Measurements from ENCODE around the gene STK11.

STK11 gene

DNA sequence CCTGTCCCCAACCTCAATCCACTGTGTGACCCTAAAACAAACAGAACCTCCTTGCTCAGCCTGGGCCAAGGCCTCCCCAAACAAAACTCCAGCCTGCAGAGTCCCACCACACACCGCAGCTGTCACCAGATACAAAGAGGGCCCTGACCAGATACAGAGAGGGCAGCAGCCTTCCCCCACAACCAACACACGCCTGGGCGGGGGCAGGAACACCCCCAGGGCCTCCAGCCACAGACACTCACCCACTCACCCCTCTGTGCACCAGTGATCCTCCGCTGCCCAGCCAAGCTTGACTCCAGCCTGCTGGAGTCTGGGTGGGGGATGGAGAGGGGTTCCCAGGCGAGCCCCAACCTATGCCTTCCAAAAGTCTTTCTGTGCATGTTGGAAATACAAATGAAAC, 57.6 kb downstream of the STK11 start:
- DNase-seq: no peak

DNA sequence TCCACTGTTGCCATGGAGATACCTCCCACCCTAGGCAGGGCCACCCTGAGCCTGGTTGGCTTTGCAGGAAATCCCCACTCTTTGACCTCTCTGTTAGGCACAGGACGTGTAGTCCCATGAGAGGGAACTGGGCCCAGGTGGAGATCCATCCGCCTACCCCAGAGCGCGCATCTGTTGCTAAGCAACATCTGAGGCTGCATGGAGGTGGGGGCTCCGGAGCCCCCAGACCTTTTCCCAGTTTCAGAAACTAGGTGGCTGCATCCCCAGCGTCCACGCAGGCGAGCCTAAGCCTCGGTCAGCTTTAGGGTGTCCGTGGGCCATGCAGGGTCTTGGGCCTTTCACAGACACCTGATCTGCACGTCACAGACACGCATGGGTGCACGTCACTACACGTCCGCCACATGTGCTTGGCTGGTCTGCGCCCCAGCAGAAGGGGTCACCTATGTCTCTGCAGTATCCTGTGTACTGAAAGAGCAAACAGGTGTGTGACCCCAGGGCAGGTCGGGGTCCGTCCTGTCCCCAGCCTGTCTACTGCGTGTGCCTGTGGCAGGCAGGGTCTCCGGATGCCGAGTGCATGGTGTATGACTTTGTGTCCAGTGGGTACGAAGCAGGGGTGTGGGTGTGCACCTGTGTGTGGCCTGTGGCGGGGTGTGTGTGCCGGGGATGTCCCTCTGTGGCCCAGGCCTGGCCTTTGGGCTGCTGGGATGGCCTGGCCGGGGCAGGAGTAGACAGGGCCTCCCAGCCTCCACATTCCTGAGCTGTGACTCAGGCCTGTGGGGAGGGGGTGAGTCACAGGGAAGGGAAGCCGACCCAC, 59.4 kb downstream of the STK11 start:
- no peak for DNase-seq

- peak; percentile 79 for DNase-seq
Observed at GRCh38 chr19:1265615-1266128, 60.1 kb downstream of the STK11 start.

DNA sequence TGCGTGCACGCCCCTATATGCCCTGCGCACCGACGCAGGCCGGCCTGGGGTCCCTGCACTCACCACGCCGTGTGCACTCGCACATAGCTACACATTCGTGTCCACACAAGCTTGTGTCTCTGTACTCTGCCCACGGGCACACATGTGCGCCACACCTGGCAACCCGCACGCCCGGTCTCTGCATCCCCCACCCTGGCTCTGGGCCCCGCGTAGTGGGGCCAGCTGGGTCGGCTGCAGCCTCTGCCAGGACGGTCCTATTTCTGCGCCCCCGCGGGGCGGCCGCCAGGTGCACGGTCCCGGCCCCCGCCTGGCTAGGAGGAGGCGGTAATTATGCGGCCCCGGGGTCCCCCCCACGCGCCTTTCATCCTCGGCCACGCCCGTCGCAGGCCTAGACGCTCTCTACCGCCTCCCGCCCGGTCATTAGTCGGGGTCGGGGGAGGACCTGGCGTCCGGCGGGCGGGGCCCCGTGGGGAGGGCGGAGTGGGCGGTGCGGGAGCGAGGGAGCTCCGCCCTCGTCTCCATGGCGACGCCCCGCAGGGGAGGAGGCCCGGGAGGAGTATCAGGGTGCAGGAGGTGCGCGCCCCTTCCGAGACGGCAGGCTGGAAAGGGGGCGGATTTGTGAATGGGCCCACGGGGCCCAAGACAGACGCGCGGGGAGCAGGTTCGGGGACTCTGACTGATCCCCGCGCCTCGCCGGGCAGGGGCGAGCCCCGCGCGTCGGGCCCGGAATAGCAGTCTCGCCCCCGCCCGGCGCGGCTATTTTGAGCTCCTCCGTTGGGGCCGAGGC, 60.7 kb downstream of the STK11 start:
- peak; percentile 87 for DNase-seq

- DNase-seq: peak; percentile 83
Observed at GRCh38 chr19:1266916-1267476, 61.4 kb downstream of the STK11 start.

GRCh38 chr19:1267477-1268225, 62.1 kb downstream of the STK11 start:
- no peak for DNase-seq

DNA sequence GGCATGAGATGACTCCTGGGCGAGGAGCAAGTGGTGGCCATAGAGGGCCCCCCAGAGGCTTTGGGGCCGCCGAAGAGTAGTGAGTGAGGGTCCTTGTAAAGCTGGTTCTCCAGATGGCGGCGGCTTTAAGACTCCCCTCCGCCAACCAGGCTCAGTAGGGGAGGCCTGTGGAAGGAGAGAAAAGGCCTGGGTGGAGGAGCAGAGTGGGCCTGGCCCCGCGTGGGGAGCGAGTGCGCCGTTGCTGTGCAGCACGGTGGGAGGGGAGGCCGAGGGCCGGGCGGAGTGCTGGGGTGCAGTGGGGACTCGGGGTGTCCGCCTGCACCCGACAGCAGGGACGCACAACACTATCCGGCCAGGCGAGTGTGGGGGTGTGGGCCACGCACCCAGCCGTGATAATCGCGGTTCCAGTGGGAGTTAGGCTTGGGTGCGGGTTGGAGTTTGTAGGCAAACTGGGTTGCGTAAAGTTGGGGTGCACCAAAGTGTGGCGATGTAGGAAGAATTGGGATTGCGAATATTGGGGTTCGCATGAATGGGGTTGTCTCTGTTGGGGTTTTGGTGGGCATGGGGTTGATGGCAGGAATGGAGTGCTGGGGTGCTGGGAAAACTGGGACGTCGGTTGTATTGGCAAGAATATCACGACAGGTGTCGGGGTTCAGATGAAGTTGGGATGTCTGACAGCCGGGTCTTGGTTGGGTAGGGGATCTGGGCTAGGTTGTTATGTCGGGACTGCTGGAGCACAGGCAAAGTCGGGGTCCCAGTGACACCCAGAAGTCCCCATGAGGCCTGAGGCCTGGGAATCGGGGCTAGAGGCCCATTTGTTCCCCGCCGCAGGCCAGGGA, 62.9 kb downstream of the STK11 start:
- DNase-seq: no peak

GRCh38 chr19:1269065-1269477, 63.5 kb downstream of the STK11 start, which contains the start of gene CIRBP:
TSS of gene CIRBP (plus strand) at chr19:1269332. CDS start at chr19:1270934, 1,602 bp downstream.
- peak; percentile 100 for DNase-seq

- peak; percentile 94 for DNase-seq
Observed at GRCh38 chr19:1269478-1270212, 64.1 kb downstream of the STK11 start.

GRCh38 chr19:1270213-1270853, 64.8 kb downstream of the STK11 start:
- DNase-seq: no peak

DNA sequence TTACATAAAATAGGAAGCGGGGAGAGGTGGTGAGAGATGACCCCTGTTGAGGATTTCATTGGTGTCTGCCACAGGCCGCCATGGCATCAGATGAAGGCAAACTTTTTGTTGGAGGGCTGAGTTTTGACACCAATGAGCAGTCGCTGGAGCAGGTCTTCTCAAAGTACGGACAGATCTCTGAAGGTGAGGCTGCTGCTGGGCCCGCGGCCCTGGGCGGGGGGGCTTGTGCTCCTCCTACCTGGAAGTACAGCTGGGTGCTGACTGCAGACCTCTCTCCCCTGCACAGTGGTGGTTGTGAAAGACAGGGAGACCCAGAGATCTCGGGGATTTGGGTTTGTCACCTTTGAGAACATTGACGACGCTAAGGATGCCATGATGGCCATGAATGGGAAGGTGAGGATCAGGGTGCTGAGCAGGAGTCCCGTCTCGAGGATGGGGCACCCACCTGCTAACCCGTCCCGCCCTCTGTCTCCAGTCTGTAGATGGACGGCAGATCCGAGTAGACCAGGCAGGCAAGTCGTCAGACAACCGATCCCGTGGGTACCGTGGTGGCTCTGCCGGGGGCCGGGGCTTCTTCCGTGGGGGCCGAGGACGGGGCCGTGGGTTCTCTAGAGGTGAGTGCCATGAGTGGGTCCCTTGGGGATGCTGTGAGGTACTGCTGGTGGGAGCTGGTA, 65.4 kb downstream of the STK11 start:
- DNase-seq: no peak

GRCh38 chr19:1271528-1272422, 66.2 kb downstream of the STK11 start:
- DNase-seq: no peak

- DNase-seq: no peak
Observed at GRCh38 chr19:1272423-1273262, 67.1 kb downstream of the STK11 start.

DNA sequence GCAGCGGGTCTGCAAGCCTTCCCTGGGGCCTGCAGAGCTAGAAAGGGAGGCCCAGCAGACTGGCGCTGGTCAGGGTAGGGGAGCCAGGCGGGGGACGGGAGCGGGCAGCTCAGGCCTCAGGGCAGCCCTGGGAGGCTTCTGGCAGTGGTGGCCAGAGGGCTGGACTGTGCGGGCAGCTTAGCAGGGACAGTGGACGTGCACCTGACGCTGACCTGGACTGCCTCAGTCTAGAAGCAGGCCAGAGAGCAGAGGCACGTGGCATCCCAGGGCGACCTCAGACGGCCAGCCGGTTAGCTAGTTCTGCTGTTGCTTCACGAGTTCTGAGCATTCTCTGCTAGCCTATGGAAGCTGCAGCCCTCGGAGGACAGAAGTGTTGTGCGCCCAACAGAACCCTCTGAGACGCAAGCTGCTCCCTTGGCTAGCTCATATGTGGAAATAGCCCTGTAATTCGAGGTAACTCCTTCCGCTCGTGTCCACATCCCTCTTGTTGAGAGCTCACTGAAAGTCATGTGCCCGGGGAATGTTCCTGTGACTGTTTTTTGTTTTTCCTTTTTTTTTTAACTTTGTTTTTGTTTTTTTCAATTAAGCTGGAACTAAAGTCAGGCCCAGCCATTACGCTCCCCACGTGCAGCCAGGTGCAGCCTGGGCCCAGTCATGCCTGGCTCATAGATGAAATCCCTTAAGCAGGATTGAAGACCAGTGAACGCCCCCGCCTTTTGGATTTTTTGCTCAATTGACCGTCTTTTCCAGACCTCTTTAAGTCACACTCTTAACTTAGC, 67.9 kb downstream of the STK11 start:
- no peak for DNase-seq

DNA sequence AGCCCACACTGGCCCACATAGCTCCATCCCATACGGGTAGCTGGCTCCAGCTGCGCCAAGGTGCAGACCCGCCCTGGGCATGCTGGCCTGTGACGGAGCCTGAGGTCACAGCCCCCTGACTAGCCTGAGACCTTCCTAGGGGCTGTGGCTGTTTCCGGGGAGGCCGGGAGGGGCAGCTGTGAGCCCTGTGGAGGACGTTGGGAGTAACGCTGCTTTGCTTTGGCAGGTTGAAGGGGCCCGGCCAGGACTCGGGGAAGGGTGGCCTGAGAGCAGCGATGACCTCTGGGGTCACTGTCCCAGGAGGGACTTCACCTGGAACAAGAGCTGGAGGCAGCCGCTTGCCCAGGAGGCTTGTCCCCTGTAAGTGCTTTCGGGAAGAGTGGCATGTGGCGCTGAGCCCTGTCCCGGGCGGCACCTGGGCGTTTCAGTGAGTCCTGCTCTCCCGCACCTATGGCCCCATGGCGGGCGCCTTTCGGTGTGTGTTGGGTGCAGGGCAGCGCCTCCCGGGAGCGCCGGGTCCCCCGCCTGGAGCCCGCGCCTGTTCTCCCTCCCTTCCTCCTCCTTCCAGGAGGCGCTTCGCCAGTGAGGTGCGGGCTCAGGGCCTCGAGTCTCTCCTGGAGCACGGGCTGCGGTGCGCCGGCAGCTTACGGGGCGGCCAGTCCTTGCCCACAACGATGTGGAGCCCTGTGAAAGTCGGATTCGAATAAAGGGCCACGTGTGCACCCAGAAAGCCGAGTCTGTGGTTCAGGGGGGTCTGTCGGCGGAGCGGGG, 68.7 kb downstream of the STK11 start:
- no peak for DNase-seq

GRCh38 chr19:1274852-1275259, 69.3 kb downstream of the STK11 start:
- DNase-seq: no peak
